Mesenchymal stem cell (in vitro differentiated cells and primary cell): ENCODE data around the gene INTS3.

Source experiments
- DNase-seq: peaks from one replicate; pipeline ENCODE4 v3.0.0-alpha.2; 2013
- H2AFZ ChIP-seq: one replicate; pipeline ENCODE4 v1.6.1; 2013; ENCODE audit warnings: low read depth, mild to moderate bottlenecking, control low read depth, inconsistent platforms, low read length, moderate library complexity
- H2AK5ac ChIP-seq: 2 replicates; pipeline ENCODE4 v1.6.1; 2013; ENCODE audit warnings: low read length, moderate library complexity, mild to moderate bottlenecking, inconsistent platforms; ENCODE audit not compliant: severe bottlenecking
- H2BK120ac ChIP-seq: one replicate; pipeline ENCODE4 v1.6.1; 2013; ENCODE audit warnings: low read depth, mild to moderate bottlenecking, inconsistent platforms, low read length, moderate library complexity
- H2BK12ac ChIP-seq, 2 experiments: one replicate each; pipeline ENCODE4 v1.6.1; 2013; ENCODE audit warnings: inconsistent platforms in 2 of 2, low read length in 2 of 2, mild to moderate bottlenecking in 2 of 2, moderate library complexity in 2 of 2, control low read depth in 1 of 2
- H2BK15ac ChIP-seq: one replicate; pipeline ENCODE4 v1.6.1; 2013; ENCODE audit warnings: mild to moderate bottlenecking, low read depth, inconsistent platforms; ENCODE audit not compliant: poor library complexity, severe bottlenecking
- H2BK5ac ChIP-seq: 2 replicates; pipeline ENCODE4 v1.6.1; 2013; ENCODE audit warnings: low read depth, mild to moderate bottlenecking, low read length, control low read depth, inconsistent platforms; ENCODE audit not compliant: poor library complexity, severe bottlenecking
- H3K14ac ChIP-seq, 2 experiments: one replicate each; pipeline ENCODE4 v1.6.1; 2013; ENCODE audit warnings: inconsistent platforms in 2 of 2, low read length in 2 of 2, control low read depth in 1 of 2, mild to moderate bottlenecking in 1 of 2, moderate library complexity in 1 of 2
- H3K18ac ChIP-seq, 2 experiments: one replicate each; pipeline ENCODE4 v1.6.1; 2013; ENCODE audit warnings: inconsistent platforms in 2 of 2, low read length in 2 of 2, control low read depth in 1 of 2, low read depth in 1 of 2, mild to moderate bottlenecking in 1 of 2
- H3K23ac ChIP-seq, 2 experiments: one replicate each; pipeline ENCODE4 v1.6.1; 2013; ENCODE audit warnings: inconsistent platforms in 2 of 2, low read length in 2 of 2, mild to moderate bottlenecking in 2 of 2, moderate library complexity in 2 of 2, control low read depth in 1 of 2
- H3K27ac ChIP-seq: 2 replicates; pipeline ENCODE4 v1.5.1; 2013; ENCODE audit warnings: mild to moderate bottlenecking, moderate library complexity, low read length, control low read depth, inconsistent platforms; ENCODE audit not compliant: poor library complexity, severe bottlenecking
- H3K27me3 ChIP-seq, 2 experiments: 2 replicates each; pipeline versions ENCODE4 v1.6.1 to v1.7.0; 2013; ENCODE audit warnings: low read length in 2 of 2, mild to moderate bottlenecking in 2 of 2, moderate library complexity in 2 of 2, control low read depth in 1 of 2, inconsistent platforms in 1 of 2; ENCODE audit not compliant: control insufficient read depth in 1 of 2, insufficient read depth in 1 of 2
- H3K36me3 ChIP-seq, 2 experiments: 2 replicates each; pipeline versions ENCODE4 v1.6.1 to v1.7.0; 2013; ENCODE audit warnings: low read length in 2 of 2, control low read depth in 1 of 2, inconsistent platforms in 1 of 2, low read depth in 1 of 2, mild to moderate bottlenecking in 1 of 2; ENCODE audit not compliant: insufficient read depth in 2 of 2, control insufficient read depth in 1 of 2
- H3K4ac ChIP-seq, 2 experiments: one replicate each; pipeline ENCODE4 v1.6.1; 2013; ENCODE audit warnings: inconsistent platforms in 2 of 2, low read length in 2 of 2, mild to moderate bottlenecking in 2 of 2, moderate library complexity in 2 of 2, control low read depth in 1 of 2, low read depth in 1 of 2
- H3K4me1 ChIP-seq: 2 replicates; pipeline ENCODE4 v1.6.1; 2013; ENCODE audit warnings: low read depth, low read length, control low read depth; ENCODE audit not compliant: control insufficient read depth, insufficient read depth
- H3K4me2 ChIP-seq: 2 replicates; pipeline ENCODE4 v1.6.1; 2013; ENCODE audit warnings: low read length, mild to moderate bottlenecking, inconsistent platforms; ENCODE audit not compliant: poor library complexity, severe bottlenecking
- H3K4me3 ChIP-seq, 2 experiments: 2 replicates each; pipeline versions ENCODE4 v1.5.1 to v1.7.0; 2013; ENCODE audit warnings: low read length in 2 of 2, mild to moderate bottlenecking in 2 of 2, control low read depth in 1 of 2, low read depth in 1 of 2; ENCODE audit not compliant: insufficient read depth in 1 of 2
- H3K79me1 ChIP-seq: replicated peaks from 2 replicates; pipeline ENCODE4 v1.6.1; 2013; ENCODE audit warnings: mild to moderate bottlenecking, control low read depth, low read length, inconsistent platforms; ENCODE audit not compliant: poor library complexity, severe bottlenecking
- H3K9ac ChIP-seq: 2 replicates; pipeline ENCODE4 v1.7.0; 2013; ENCODE audit warnings: mild to moderate bottlenecking, low read length, moderate library complexity
- H3K9me3 ChIP-seq: 2 replicates; pipeline ENCODE4 v1.7.0; 2013; ENCODE audit warnings: mild to moderate bottlenecking, low read length; ENCODE audit not compliant: control insufficient read depth
- H4K8ac ChIP-seq: one replicate; pipeline ENCODE4 v1.6.1; 2013; ENCODE audit warnings: inconsistent platforms, mild to moderate bottlenecking, low read length, moderate library complexity
- H4K91ac ChIP-seq: one replicate; pipeline ENCODE4 v1.6.1; 2013; ENCODE audit warnings: mild to moderate bottlenecking, low read length, inconsistent platforms
- WGBS: methylation state at CpG from one replicate; pipeline ENCODE4 v1.1.7; 2013; ENCODE audit warnings: mixed read lengths; 5-methylcytosine and 5-hydroxymethylcytosine counted together

The INTS3 gene

GRCh38 chr1:153790966-153791647 lies 63.3 kb downstream of the INTS3 start:
- H2BK120ac ChIP-seq = no peak overlapping the region
- no peaks in the 10 kb centered on the region for H3K9me3 ChIP-seq
- peak overlapping the region in 1 of 2 experiments; percentile 61 for H3K4me3 ChIP-seq
- H3K14ac ChIP-seq = no peak overlapping the region
- DNase-seq = peak; percentile 96
- H3K36me3 ChIP-seq = peaks cover 0 to under 1% of the 10 kb centered on the region in 2 experiments
- no peak overlapping the region for H3K4me2 ChIP-seq
- H3K4ac ChIP-seq = no peak overlapping the region
- H3K79me1 ChIP-seq = no peaks in the 10 kb centered on the region
- no peak overlapping the region for H2BK12ac ChIP-seq
- no peak overlapping the region for H2AK5ac ChIP-seq
- H2BK15ac ChIP-seq = no peak overlapping the region
- 67% methylated on average over 9 of the region's 9 CpGs for WGBS
- H4K8ac ChIP-seq = peak overlapping the region; percentile 19
- peaks cover 0 to 6% of the 10 kb centered on the region in 2 experiments for H3K27me3 ChIP-seq
- peak overlapping the region in 1 of 2 experiments; percentile 81 for H3K18ac ChIP-seq
- H2BK5ac ChIP-seq = no peak overlapping the region
- no peak overlapping the region for H3K27ac ChIP-seq
- peaks cover 9% of the 10 kb centered on the region for H3K4me1 ChIP-seq
- H3K23ac ChIP-seq = no peak overlapping the region
- peak overlapping the region; percentile 87 for H3K9ac ChIP-seq
- no peak overlapping the region for H4K91ac ChIP-seq
- H2AFZ ChIP-seq = no peak overlapping the region

GRCh38 chr1:153791648-153792253 lies 63.9 kb downstream of the INTS3 start:
- H2AFZ ChIP-seq = no peak overlapping the region
- H4K8ac ChIP-seq = peak overlapping the region; percentile 81
- peaks cover 9% of the 10 kb centered on the region for H3K4me1 ChIP-seq
- no peak overlapping the region for H3K27ac ChIP-seq
- H3K4me3 ChIP-seq = peak overlapping the region in 1 of 2 experiments; percentile 61
- peaks cover 0 to 6% of the 10 kb centered on the region in 2 experiments for H3K27me3 ChIP-seq
- WGBS = 79% methylated on average over 15 of the region's 16 CpGs
- H2BK12ac ChIP-seq = peak overlapping the region; percentile 71 to 92
- no peak overlapping the region for H3K23ac ChIP-seq
- no peak overlapping the region for H2BK15ac ChIP-seq
- H2BK120ac ChIP-seq = no peak overlapping the region
- H3K14ac ChIP-seq = peak overlapping the region in 1 of 2 experiments; percentile 73
- DNase-seq = peak; percentile 85
- peaks cover 0 to 2% of the 10 kb centered on the region in 2 experiments for H3K36me3 ChIP-seq
- H3K4ac ChIP-seq = peak overlapping the region; percentile 32 to 84
- H4K91ac ChIP-seq = peak overlapping the region; percentile 57
- peak overlapping the region; percentile 6 to 61 for H3K18ac ChIP-seq
- no peak overlapping the region for H2AK5ac ChIP-seq
- peak overlapping the region; percentile 87 for H3K9ac ChIP-seq
- no peak overlapping the region for H2BK5ac ChIP-seq
- no peaks in the 10 kb centered on the region for H3K79me1 ChIP-seq
- H3K4me2 ChIP-seq = no peak overlapping the region
- H3K9me3 ChIP-seq = no peaks in the 10 kb centered on the region

- H3K27me3 ChIP-seq = peaks cover 0 to 3% of the 10 kb centered on the region in 2 experiments
- WGBS = 89% methylated on average over 9 of the region's 11 CpGs
- no peak overlapping the region for H2AK5ac ChIP-seq
These were observed 64.8 kb downstream of the INTS3 start for GRCh38 chr1:153792631-153793041.

DNA sequence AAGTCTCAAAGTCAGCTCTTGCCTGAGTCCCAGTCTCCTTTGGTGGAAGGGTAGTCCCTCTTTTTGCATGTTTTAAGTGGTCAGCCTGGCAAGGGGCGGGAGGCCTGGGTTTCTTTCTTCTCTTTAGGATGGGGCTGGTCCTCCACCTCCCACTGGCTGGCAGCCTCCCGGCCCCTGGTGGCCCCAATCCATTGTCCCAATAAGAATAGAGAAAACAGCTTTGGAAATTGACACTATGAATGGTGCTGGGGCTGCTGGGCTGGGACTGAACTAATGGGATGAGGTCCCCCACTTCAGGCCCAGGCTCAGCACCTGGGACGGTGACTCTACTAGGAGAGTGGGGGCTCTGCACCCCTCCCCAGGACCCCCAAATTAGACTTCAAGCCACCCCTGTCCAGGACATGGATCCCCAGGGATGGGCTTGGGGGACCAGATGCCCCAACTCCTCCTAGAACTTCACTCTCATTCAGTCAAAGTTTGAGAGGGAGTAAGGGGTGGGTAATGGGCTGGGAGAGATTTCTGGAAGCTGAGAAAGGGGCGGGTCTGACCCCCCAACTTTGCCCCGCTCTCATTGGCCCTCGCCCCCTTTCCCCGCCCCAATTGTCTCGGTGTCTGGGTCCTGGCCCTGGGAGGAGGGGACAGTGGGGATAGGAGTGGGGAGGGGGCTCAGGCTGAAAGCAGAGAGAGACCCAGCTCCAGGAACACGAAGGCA lies 65.6 kb downstream of the INTS3 start:
- no peak overlapping the region for H2BK5ac ChIP-seq
- no peak overlapping the region for H2AFZ ChIP-seq
- no peak overlapping the region for H4K91ac ChIP-seq
- H3K4me3 ChIP-seq = no peak overlapping the region
- 86% methylated on average over 7 of the region's 9 CpGs for WGBS
- peak overlapping the region; percentile 70 for H2BK15ac ChIP-seq
- H3K79me1 ChIP-seq = no peaks in the 10 kb centered on the region
- H2BK12ac ChIP-seq = no peak overlapping the region
- H3K18ac ChIP-seq = no peak overlapping the region
- H3K27ac ChIP-seq = no peak overlapping the region
- peaks cover 0 to 3% of the 10 kb centered on the region in 2 experiments for H3K27me3 ChIP-seq
- no peaks in the 10 kb centered on the region for H3K9me3 ChIP-seq
- H3K9ac ChIP-seq = no peak overlapping the region
- no peak overlapping the region for H3K4me2 ChIP-seq
- peaks cover 9% of the 10 kb centered on the region for H3K4me1 ChIP-seq
- peaks cover 0 to 4% of the 10 kb centered on the region in 2 experiments for H3K36me3 ChIP-seq
- no peak overlapping the region for H2BK120ac ChIP-seq
- no peak overlapping the region for H2AK5ac ChIP-seq
- no peak overlapping the region for H4K8ac ChIP-seq
- no peak overlapping the region for H3K4ac ChIP-seq
- no peak for DNase-seq
- H3K23ac ChIP-seq = no peak overlapping the region
- H3K14ac ChIP-seq = no peak overlapping the region

More at GRCh38 chr1:153792631-153793041, 64.8 kb downstream of the INTS3 start:
- H3K27ac ChIP-seq = no peak overlapping the region
- no peak overlapping the region for H3K14ac ChIP-seq
- H3K4me3 ChIP-seq = no peak overlapping the region
- no peak overlapping the region for H4K8ac ChIP-seq
- H3K18ac ChIP-seq = peak overlapping the region in 1 of 2 experiments; percentile 56
- no peak overlapping the region for H2AFZ ChIP-seq
- peaks cover 0 to 2% of the 10 kb centered on the region in 2 experiments for H3K36me3 ChIP-seq
- H3K4ac ChIP-seq = peak overlapping the region in 1 of 2 experiments; percentile 54
- no peak for DNase-seq
- H3K9ac ChIP-seq = no peak overlapping the region
- H3K79me1 ChIP-seq = no peaks in the 10 kb centered on the region
- H4K91ac ChIP-seq = peak overlapping the region; percentile 18
- no peak overlapping the region for H2BK5ac ChIP-seq
- H2BK15ac ChIP-seq = peak overlapping the region; percentile 54
- peaks cover 9% of the 10 kb centered on the region for H3K4me1 ChIP-seq
- no peak overlapping the region for H3K4me2 ChIP-seq
- H3K23ac ChIP-seq = no peak overlapping the region
- peak overlapping the region; percentile 78 for H2BK120ac ChIP-seq
- H3K9me3 ChIP-seq = no peaks in the 10 kb centered on the region
- peak overlapping the region; percentile 42 to 45 for H2BK12ac ChIP-seq
